Mesenchymal stem cell (in vitro differentiated cells and primary cell): ENCODE data around the gene SENP3.
"Not testable (repeated sequence)": the region's sequence is repeated elsewhere in the genome, so short reads cannot be mapped to it uniquely, and the experiment has no call there.

Experiments
- DNase-seq: peaks from one replicate; pipeline ENCODE4 v3.0.0-alpha.2; 2013
- H2AFZ ChIP-seq: one replicate; pipeline ENCODE4 v1.6.1; 2013; ENCODE audit warnings: low read depth, mild to moderate bottlenecking, control low read depth, inconsistent platforms, low read length, moderate library complexity
- H2AK5ac ChIP-seq: 2 replicates; pipeline ENCODE4 v1.6.1; 2013; ENCODE audit warnings: low read length, moderate library complexity, mild to moderate bottlenecking, inconsistent platforms; ENCODE audit not compliant: severe bottlenecking
- H2BK120ac ChIP-seq: one replicate; pipeline ENCODE4 v1.6.1; 2013; ENCODE audit warnings: low read depth, mild to moderate bottlenecking, inconsistent platforms, low read length, moderate library complexity
- H2BK12ac ChIP-seq, 2 experiments: one replicate each; pipeline ENCODE4 v1.6.1; 2013; ENCODE audit warnings: inconsistent platforms in 2 of 2, low read length in 2 of 2, mild to moderate bottlenecking in 2 of 2, moderate library complexity in 2 of 2, control low read depth in 1 of 2
- H2BK15ac ChIP-seq: one replicate; pipeline ENCODE4 v1.6.1; 2013; ENCODE audit warnings: mild to moderate bottlenecking, low read depth, inconsistent platforms; ENCODE audit not compliant: poor library complexity, severe bottlenecking
- H2BK5ac ChIP-seq: 2 replicates; pipeline ENCODE4 v1.6.1; 2013; ENCODE audit warnings: low read depth, mild to moderate bottlenecking, low read length, control low read depth, inconsistent platforms; ENCODE audit not compliant: poor library complexity, severe bottlenecking
- H3K14ac ChIP-seq, 2 experiments: one replicate each; pipeline ENCODE4 v1.6.1; 2013; ENCODE audit warnings: inconsistent platforms in 2 of 2, low read length in 2 of 2, control low read depth in 1 of 2, mild to moderate bottlenecking in 1 of 2, moderate library complexity in 1 of 2
- H3K18ac ChIP-seq, 2 experiments: one replicate each; pipeline ENCODE4 v1.6.1; 2013; ENCODE audit warnings: inconsistent platforms in 2 of 2, low read length in 2 of 2, control low read depth in 1 of 2, low read depth in 1 of 2, mild to moderate bottlenecking in 1 of 2
- H3K23ac ChIP-seq, 2 experiments: one replicate each; pipeline ENCODE4 v1.6.1; 2013; ENCODE audit warnings: inconsistent platforms in 2 of 2, low read length in 2 of 2, mild to moderate bottlenecking in 2 of 2, moderate library complexity in 2 of 2, control low read depth in 1 of 2
- H3K27ac ChIP-seq: 2 replicates; pipeline ENCODE4 v1.5.1; 2013; ENCODE audit warnings: mild to moderate bottlenecking, moderate library complexity, low read length, control low read depth, inconsistent platforms; ENCODE audit not compliant: poor library complexity, severe bottlenecking
- H3K27me3 ChIP-seq, 2 experiments: 2 replicates each; pipeline versions ENCODE4 v1.6.1 to v1.7.0; 2013; ENCODE audit warnings: low read length in 2 of 2, mild to moderate bottlenecking in 2 of 2, moderate library complexity in 2 of 2, control low read depth in 1 of 2, inconsistent platforms in 1 of 2; ENCODE audit not compliant: control insufficient read depth in 1 of 2, insufficient read depth in 1 of 2
- H3K36me3 ChIP-seq, 2 experiments: 2 replicates each; pipeline versions ENCODE4 v1.6.1 to v1.7.0; 2013; ENCODE audit warnings: low read length in 2 of 2, control low read depth in 1 of 2, inconsistent platforms in 1 of 2, low read depth in 1 of 2, mild to moderate bottlenecking in 1 of 2; ENCODE audit not compliant: insufficient read depth in 2 of 2, control insufficient read depth in 1 of 2
- H3K4ac ChIP-seq, 2 experiments: one replicate each; pipeline ENCODE4 v1.6.1; 2013; ENCODE audit warnings: inconsistent platforms in 2 of 2, low read length in 2 of 2, mild to moderate bottlenecking in 2 of 2, moderate library complexity in 2 of 2, control low read depth in 1 of 2, low read depth in 1 of 2
- H3K4me1 ChIP-seq: 2 replicates; pipeline ENCODE4 v1.6.1; 2013; ENCODE audit warnings: low read depth, low read length, control low read depth; ENCODE audit not compliant: control insufficient read depth, insufficient read depth
- H3K4me2 ChIP-seq: 2 replicates; pipeline ENCODE4 v1.6.1; 2013; ENCODE audit warnings: low read length, mild to moderate bottlenecking, inconsistent platforms; ENCODE audit not compliant: poor library complexity, severe bottlenecking
- H3K4me3 ChIP-seq, 2 experiments: 2 replicates each; pipeline versions ENCODE4 v1.5.1 to v1.7.0; 2013; ENCODE audit warnings: low read length in 2 of 2, mild to moderate bottlenecking in 2 of 2, control low read depth in 1 of 2, low read depth in 1 of 2; ENCODE audit not compliant: insufficient read depth in 1 of 2
- H3K79me1 ChIP-seq: replicated peaks from 2 replicates; pipeline ENCODE4 v1.6.1; 2013; ENCODE audit warnings: mild to moderate bottlenecking, control low read depth, low read length, inconsistent platforms; ENCODE audit not compliant: poor library complexity, severe bottlenecking
- H3K9ac ChIP-seq: 2 replicates; pipeline ENCODE4 v1.7.0; 2013; ENCODE audit warnings: mild to moderate bottlenecking, low read length, moderate library complexity
- H3K9me3 ChIP-seq: 2 replicates; pipeline ENCODE4 v1.7.0; 2013; ENCODE audit warnings: mild to moderate bottlenecking, low read length; ENCODE audit not compliant: control insufficient read depth
- H4K8ac ChIP-seq: one replicate; pipeline ENCODE4 v1.6.1; 2013; ENCODE audit warnings: inconsistent platforms, mild to moderate bottlenecking, low read length, moderate library complexity
- H4K91ac ChIP-seq: one replicate; pipeline ENCODE4 v1.6.1; 2013; ENCODE audit warnings: mild to moderate bottlenecking, low read length, inconsistent platforms
- WGBS: methylation state at CpG from one replicate; pipeline ENCODE4 v1.1.7; 2013; ENCODE audit warnings: mixed read lengths; 5-methylcytosine and 5-hydroxymethylcytosine counted together

Gene SENP3

GRCh38 chr17:7592422-7593021, 30.8 kb downstream of the SENP3 start:
- Histone ChIP-seq H2BK120ac (no peak overlapping the region), H2BK15ac (no peak overlapping the region), H3K9ac (no peak overlapping the region), H2AK5ac (no peak overlapping the region), H4K91ac (no peak overlapping the region), H3K79me1 (peaks cover 36% of the 10 kb centered on the region), H3K4me1 (peaks cover 40% of the 10 kb centered on the region), H2AFZ (no peak overlapping the region), H3K23ac (no peak overlapping the region), H3K27ac (no peak overlapping the region), H4K8ac (no peak overlapping the region), H3K18ac (no peak overlapping the region), H2BK12ac (no peak overlapping the region), H3K9me3 (no peaks in the 10 kb centered on the region), H3K27me3 (no peaks in the 10 kb centered on the region), H2BK5ac (no peak overlapping the region), H3K14ac (no peak overlapping the region), H3K4ac (no peak overlapping the region), H3K4me3 (no peak overlapping the region), H3K36me3 (peaks cover 71 to 85% of the 10 kb centered on the region in 2 experiments), H3K4me2 (no peak overlapping the region)
- DNase-seq: no peak
- 98% methylated on average over 23 of the region's 23 CpGs for WGBS

GRCh38 chr17:7593296-7593695, 31.6 kb downstream of the SENP3 start:
- 95% methylated on average over 12 of the region's 12 CpGs for WGBS
- no peak overlapping the region for H4K8ac ChIP-seq
- no peak overlapping the region for H2BK12ac ChIP-seq
- no peak overlapping the region for H2BK120ac ChIP-seq
- H3K36me3 ChIP-seq: peaks cover 71 to 80% of the 10 kb centered on the region in 2 experiments
- no peak overlapping the region for H3K4ac ChIP-seq
- no peaks in the 10 kb centered on the region for H3K27me3 ChIP-seq
- H2AK5ac ChIP-seq: no peak overlapping the region
- H3K4me1 ChIP-seq: peaks cover 33% of the 10 kb centered on the region
- H3K4me2 ChIP-seq: no peak overlapping the region
- H3K9ac ChIP-seq: peak overlapping the region; percentile 38
- no peak for DNase-seq
- H2BK5ac ChIP-seq: no peak overlapping the region
- H3K18ac ChIP-seq: no peak overlapping the region
- no peak overlapping the region for H4K91ac ChIP-seq
- H3K23ac ChIP-seq: no peak overlapping the region
- H2BK15ac ChIP-seq: no peak overlapping the region
- no peak overlapping the region for H3K14ac ChIP-seq
- no peak overlapping the region for H3K4me3 ChIP-seq
- no peak overlapping the region for H3K27ac ChIP-seq
- H3K79me1 ChIP-seq: peaks cover 36% of the 10 kb centered on the region
- no peak overlapping the region for H2AFZ ChIP-seq
- no peaks in the 10 kb centered on the region for H3K9me3 ChIP-seq

- H3K4me2 ChIP-seq, H4K91ac ChIP-seq, DNase-seq, H3K27ac ChIP-seq, H3K4me3 ChIP-seq, H2BK15ac ChIP-seq, H3K18ac ChIP-seq, H2AK5ac ChIP-seq, H3K23ac ChIP-seq, H2BK12ac ChIP-seq, H3K27me3 ChIP-seq, H2AFZ ChIP-seq, H2BK5ac ChIP-seq, H3K4me1 ChIP-seq, H3K14ac ChIP-seq, H4K8ac ChIP-seq, H3K4ac ChIP-seq, H3K9ac ChIP-seq, H3K9me3 ChIP-seq, H2BK120ac ChIP-seq: not testable (repeated sequence)
- Histone ChIP-seq H3K79me1 (peaks cover 36% of the 10 kb centered on the region), H3K36me3 (peaks cover 77 to 85% of the 10 kb centered on the region in 2 experiments)
- WGBS: 100% methylated on average over 1 of the region's 5 CpGs
Measured at GRCh38 chr17:7597561-7597960, 35.8 kb downstream of the SENP3 start.

GRCh38 chr17:7606280-7606679, 44.6 kb downstream of the SENP3 start:
- Histone ChIP-seq H3K23ac (no peak overlapping the region), H3K4me2 (no peak overlapping the region), H3K4me1 (peaks cover 1% of the 10 kb centered on the region), H2BK15ac (no peak overlapping the region), H3K9me3 (no peaks in the 10 kb centered on the region), H2BK12ac (no peak overlapping the region), H3K18ac (no peak overlapping the region), H4K91ac (no peak overlapping the region), H3K4ac (no peak overlapping the region), H2BK5ac (no peak overlapping the region), H3K9ac (no peak overlapping the region), H3K4me3 (no peak overlapping the region), H4K8ac (no peak overlapping the region), H2AK5ac (no peak overlapping the region), H3K27me3 (no peaks in the 10 kb centered on the region), H3K79me1 (peaks cover 24% of the 10 kb centered on the region), H3K27ac (no peak overlapping the region), H2AFZ (no peak overlapping the region), H2BK120ac (no peak overlapping the region), H3K36me3 (peaks cover 34 to 63% of the 10 kb centered on the region in 2 experiments), H3K14ac (no peak overlapping the region)
- 100% methylated on average over 4 of the region's 4 CpGs for WGBS
- no peak for DNase-seq
